PC-9 (cell line): ENCODE data around the gene LRP3.

Experiments
- CTCF ChIP-seq: fragments of 200-600 bp; sonication (generic); conservative IDR thresholded peaks from 2 replicates; pipeline ENCODE4 v1.6.1; 2017; ENCODE audit warnings: mixed run types, antibody characterized with exemption, mild to moderate bottlenecking, moderate library complexity
- EZH2 ChIP-seq: fragments of 200-600 bp; sonication (generic); IDR thresholded peaks from 2 replicates; pipeline ENCODE4 v1.8.0; 2017; ENCODE audit warnings: antibody characterized with exemption, low read depth

DNA sequence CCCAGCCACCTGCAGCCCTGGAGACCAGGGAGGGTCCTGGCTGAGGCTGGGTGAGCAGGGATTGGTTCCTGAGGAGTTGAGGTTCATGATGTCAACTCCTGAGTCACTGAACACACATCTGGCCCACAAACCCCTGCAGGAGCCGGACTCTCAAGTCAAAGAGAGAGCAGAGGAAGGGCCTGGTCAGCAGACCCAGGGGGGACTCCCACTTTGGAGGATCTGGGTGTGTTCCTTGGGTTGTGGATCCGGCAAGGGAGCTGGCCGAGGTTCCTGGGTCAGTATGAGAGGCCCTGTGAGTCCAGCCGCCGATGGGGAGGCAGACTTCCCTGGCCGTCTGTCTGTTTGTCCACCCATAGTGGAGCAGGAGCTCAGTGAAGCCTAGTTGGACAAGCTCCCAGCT, 27.5 kb downstream of the LRP3 start:
- TF ChIP-seq EZH2 (no peak), CTCF (no peak)
